A549 (cell line): Measurements from ENCODE around the gene SBF1. TPM values are rescaled to one million over a fixed set of nuclear protein-coding genes. Genes with fewer than 3 reads are reported as not detected.

Experiments
- ATAC-seq, 2 experiments: fragments of 200-7000 bp in 1 of 2; fragments of >200 bp in 1 of 2; cut with Nextera tagmentation in 1 of 2; cut with Tn5 transposase in 1 of 2; 3 replicates each; pipeline versions ENCODE4 v1.8.0 to v1.9.1; 2018 to 2020; ENCODE audit warnings: mild to moderate bottlenecking in 1 of 2, moderate library complexity in 1 of 2
- CTCF ChIA-PET: fragments of 300-600 bp; sonication (Branson Sonifier 250); formaldehyde crosslinking; extraction: SDS; loops from one replicate; lab custom pipeline; 2021; ENCODE audit warnings: antibody characterized with exemption, inconsistent platforms; lab: Yijun Ruan, JAX
- POLR2A ChIA-PET: fragments of 350-600 bp; formaldehyde crosslinking; extraction: SDS; loops from one replicate; lab custom pipeline; 2021; ENCODE audit warnings: antibody characterized with exemption, inconsistent platforms; lab: Yijun Ruan, JAX
- DNase-seq, 2 experiments: peaks; one replicate each; pipeline versions ENCODE4 v3.0.0 to v3.0.0-alpha.2; 2011 to 2016; ENCODE audit warnings: low read depth in 1 of 2, low spot score in 1 of 2
- FAIRE-seq: peaks from 2 replicates; lab custom pipeline; 2011; peaks lifted over from hg19 to GRCh38; lab: Jason Lieb, UNC
- H3K27ac ChIP-seq, 2 experiments: fragments of >200 bp; sonication (Bioruptor Twin); formaldehyde crosslinking; 3 replicates each; pipeline ENCODE4 v1.5.1; 2016 to 2017
- H3K4me1 ChIP-seq: fragments of >200 bp; sonication (Bioruptor Twin); formaldehyde crosslinking; 3 replicates; pipeline ENCODE4 v1.6.1; 2016
- H3K4me2 ChIP-seq: fragments of >200 bp; sonication (Bioruptor Twin); formaldehyde crosslinking; 3 replicates; pipeline ENCODE4 v1.6.1; 2016
- H3K4me3 ChIP-seq: fragments of >200 bp; sonication (Bioruptor Twin); formaldehyde crosslinking; 3 replicates; pipeline ENCODE4 v1.5.1; 2016
- H3K9me3 ChIP-seq: fragments of >200 bp; sonication (Bioruptor Twin); formaldehyde crosslinking; 3 replicates; pipeline ENCODE4 v1.6.1; 2016
- CBX8 ChIP-seq: fragments of 200-600 bp; sonication (generic); IDR thresholded peaks from 2 replicates; pipeline ENCODE4 v1.6.1; 2016
- CHD4 ChIP-seq: fragments of 200-600 bp; sonication (generic); IDR thresholded peaks from 2 replicates; pipeline ENCODE4 v1.6.1; 2016; ENCODE audit warnings: antibody characterized with exemption, mild to moderate bottlenecking, borderline replicate concordance
- E2F6 ChIP-seq: IDR thresholded peaks from 2 replicates; pipeline ENCODE4 v1.6.1; 2012; ENCODE audit warnings: low read depth, borderline replicate concordance
- EP300 ChIP-seq, 2 experiments: fragments of >200 bp; sonication (Bioruptor Twin); formaldehyde crosslinking; IDR thresholded peaks; 2 replicates in 1 of 2; 3 replicates in 1 of 2; pipeline ENCODE4 v1.6.1; 2016 to 2017
- FOSB ChIP-seq: fragments of 250-450 bp; sonication (Bioruptor Pico); IDR thresholded peaks from 2 replicates; pipeline ENCODE4 v1.5.0; 2020; ENCODE audit warnings: mild to moderate bottlenecking, moderate library complexity
- KDM1A ChIP-seq: fragments of 200-600 bp; sonication (generic); IDR thresholded peaks from 2 replicates; pipeline ENCODE4 v1.6.1; 2016; ENCODE audit warnings: low read depth, mild to moderate bottlenecking
- KDM5A ChIP-seq: fragments of 200-600 bp; sonication (generic); IDR thresholded peaks from 2 replicates; pipeline ENCODE4 v1.6.1; 2016; ENCODE audit warnings: antibody characterized with exemption, mild to moderate bottlenecking
- MYC ChIP-seq: IDR thresholded peaks from 2 replicates; pipeline ENCODE4 v1.6.1; 2012; ENCODE audit warnings: mild to moderate bottlenecking, inconsistent platforms, low read length, improper control_type of control experiment, borderline replicate concordance
- NFE2L2 ChIP-seq: fragments of 150-350 bp; conservative IDR thresholded peaks from 2 replicates; pipeline ENCODE4 v1.6.1; 2014; ENCODE audit warnings: low read length
- NPAS2 ChIP-seq: fragments of 250-450 bp; sonication (Bioruptor Pico); IDR thresholded peaks from 2 replicates; pipeline ENCODE4 v1.8.0; 2022; ENCODE audit warnings: mild to moderate bottlenecking, moderate library complexity, borderline replicate concordance
- NR3C1 ChIP-seq: fragments of >200 bp; sonication (Bioruptor Twin); formaldehyde crosslinking; IDR thresholded peaks from 3 replicates; pipeline ENCODE4 v1.6.1; 2017
- PBX3 ChIP-seq: IDR thresholded peaks from 2 replicates; pipeline ENCODE4 v1.6.1; 2012
- POLR2A ChIP-seq: IDR thresholded peaks from 2 replicates; pipeline ENCODE4 v1.6.1; 2012; ENCODE audit warnings: mild to moderate bottlenecking, low read length
- RARB ChIP-seq: fragments of 250-450 bp; sonication (Bioruptor Pico); IDR thresholded peaks from 2 replicates; pipeline ENCODE4 v1.8.0; 2021; ENCODE audit warnings: mild to moderate bottlenecking, moderate library complexity
- RCOR1 ChIP-seq: fragments of 150-350 bp; IDR thresholded peaks from 2 replicates; pipeline ENCODE4 v1.6.1; 2014; ENCODE audit warnings: antibody characterized with exemption, low read length, low read depth
- REST ChIP-seq: fragments of 200-600 bp; sonication (generic); IDR thresholded peaks from 2 replicates; pipeline ENCODE4 v1.6.1; 2016; ENCODE audit warnings: antibody characterized with exemption, mild to moderate bottlenecking, moderate library complexity
- USF2 ChIP-seq: fragments of 450-650 bp; IDR thresholded peaks from 2 replicates; pipeline ENCODE4 v1.6.1; 2014; ENCODE audit warnings: antibody characterized with exemption
- ZC3H11A ChIP-seq: fragments of 450-650 bp; IDR thresholded peaks from 2 replicates; pipeline ENCODE4 v1.6.1; 2014; ENCODE audit warnings: antibody characterized with exemption, mild to moderate bottlenecking
- WGBS: methylation state at CpG from one replicate; pipeline ENCODE4 v1.1.6; 2017; ENCODE audit errors: missing lambda C conversion rate; 5-methylcytosine and 5-hydroxymethylcytosine counted together
- polyA plus RNA-seq, 4 experiments: library from polyadenylated mRNA; depleted of rRNA in 3 of 4; stranded (reverse); fragments of >200 nt; fragmentation: RNase III in 1 of 4; extraction: RNeasy Plus Mini Kit Qiagen cat#74134 plus additional on column Dnase treatment in 1 of 4; gene quantifications; 2 replicates in 3 of 4; 3 replicates in 1 of 4; pipeline ENCODE4 v1.2.3, GENCODE V29; 2011 to 2017
- TF ChIP-seq, protein P1 (sequence below): fragments of >200 bp; sonication (Bioruptor Twin); formaldehyde crosslinking; IDR thresholded peaks from 3 replicates; pipeline ENCODE4 v1.6.1; 2016
- TF ChIP-seq, protein P2 (sequence below): fragments of 250-450 bp; sonication (Bioruptor Pico); IDR thresholded peaks from 2 replicates; pipeline ENCODE4 v1.5.0; 2020; ENCODE audit warnings: low read depth, mild to moderate bottlenecking, moderate library complexity
- TF ChIP-seq, protein P3 (sequence below): fragments of 150-350 bp; IDR thresholded peaks from 2 replicates; pipeline ENCODE4 v1.6.1; 2014; ENCODE audit warnings: low read depth, mild to moderate bottlenecking, low read length

SBF1 gene
- polyA plus RNA-seq, 2 of the 4 experiments (the other 2 are of a cell fraction): 9.6 to 23.0 TPM

DNA sequence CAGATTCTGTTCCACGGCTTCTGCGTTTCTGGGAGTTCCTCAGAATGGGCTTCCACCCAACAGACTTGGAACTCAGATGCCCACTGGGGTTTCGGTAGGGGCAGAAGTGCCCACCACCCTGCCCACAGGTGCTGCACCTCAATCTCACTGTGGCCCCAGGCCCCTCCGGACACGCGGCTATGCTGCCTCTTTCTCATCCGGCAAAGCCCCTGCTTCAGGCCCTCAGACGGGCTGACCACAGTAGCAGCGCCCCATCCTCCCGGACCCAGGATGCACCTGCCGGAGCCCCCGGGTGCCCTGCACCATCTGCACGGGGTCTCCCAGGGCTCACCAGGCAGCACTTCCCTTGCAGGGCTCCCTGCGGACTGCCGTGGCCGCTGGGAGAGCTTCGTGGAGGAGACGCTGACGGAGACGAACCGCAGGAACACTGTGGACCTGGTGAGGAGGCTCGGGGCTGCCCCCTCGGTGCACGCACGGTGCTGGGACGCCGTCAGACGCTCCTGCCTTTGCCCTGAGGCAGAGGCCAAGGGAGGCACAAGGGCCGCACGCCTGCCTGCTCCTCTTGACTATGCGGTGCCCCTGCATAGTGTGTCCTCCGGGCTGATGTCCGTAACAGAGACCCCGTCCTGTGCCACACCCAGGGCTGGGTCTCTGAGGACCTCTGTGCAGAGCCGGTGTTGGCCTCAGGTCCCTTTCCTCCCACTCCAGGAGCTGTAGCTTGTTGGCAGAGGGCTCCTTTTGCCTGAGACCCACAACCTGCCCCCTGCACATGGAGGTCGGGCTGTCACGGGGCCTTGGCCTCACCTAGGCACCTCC, 38.6 kb downstream of the SBF1 start:
- no peak overlapping the region for H3K27ac ChIP-seq
- ChIA-PET POLR2A (no interaction called here), CTCF (interaction anchor here (1.4 kb wide), 1 partner anchor 14 kb away, joined by 3 read pairs; no protein-coding TSS in a partner anchor)
- no peaks in the 10 kb centered on the region for H3K9me3 ChIP-seq
- no peak overlapping the region for H3K4me3 ChIP-seq
- H3K4me2 ChIP-seq: no peak overlapping the region
- DNase-seq (no peak), FAIRE-seq (no peak), ATAC-seq (no peak; a peak in 1 of 6 replicates)
- H3K4me1 ChIP-seq: no peaks in the 10 kb centered on the region
- WGBS: 95% methylated on average over 11 of the region's 37 CpGs
- no peak for TF ChIP-seq KDM5A
- TF ChIP-seq USF2: no peak
- no peak for TF ChIP-seq REST
- no peak for TF ChIP-seq RCOR1
- TF ChIP-seq NR3C1: no peak
- TF ChIP-seq CHD4: no peak
- no peak for TF ChIP-seq RARB (CRISPR knock-in tag)

DNA sequence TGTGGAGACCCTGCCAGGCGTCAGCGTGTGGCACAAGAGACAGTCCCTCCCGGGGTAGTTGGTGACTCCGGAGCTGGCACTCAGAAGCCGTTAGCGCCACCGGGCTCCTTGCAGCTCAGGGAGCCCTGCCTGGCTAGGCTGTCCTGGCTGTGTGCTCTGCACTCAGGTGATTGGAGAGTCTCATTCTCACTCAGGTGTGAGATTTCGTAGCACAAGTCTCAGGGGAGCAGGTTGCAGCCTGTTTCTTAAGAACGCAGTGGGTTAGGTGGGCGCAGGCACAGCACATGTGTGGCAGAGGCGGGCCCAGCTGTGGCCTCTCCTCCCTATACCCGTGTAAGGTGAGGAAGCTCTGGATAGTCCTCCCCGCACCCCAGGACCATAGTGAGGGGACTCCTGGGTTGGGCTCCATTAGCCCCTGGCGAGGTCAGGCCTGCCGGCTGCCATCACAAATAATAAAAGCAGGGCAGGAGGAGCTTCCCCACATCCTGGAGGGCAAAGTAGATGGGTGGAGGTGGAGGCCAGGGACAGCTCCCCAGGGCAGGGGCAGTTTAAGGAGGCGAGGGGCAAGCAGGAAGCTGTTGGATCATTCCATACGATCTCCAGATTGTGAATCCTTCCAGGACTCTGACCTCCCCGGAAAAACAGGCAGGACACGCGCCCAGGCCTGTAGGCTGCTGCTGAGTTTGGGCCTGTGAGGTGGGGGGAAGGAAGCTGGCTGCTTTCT, 39.4 kb downstream of the SBF1 start:
- Histone ChIP-seq H3K27ac (no peak overlapping the region), H3K9me3 (no peaks in the 10 kb centered on the region), H3K4me2 (no peak overlapping the region), H3K4me1 (no peaks in the 10 kb centered on the region), H3K4me3 (no peak overlapping the region)
- no peak for DNase-seq
- WGBS: 85% methylated on average over 14 of the region's 20 CpGs
- POLR2A ChIA-PET: no interaction called here
- no peak for ATAC-seq
- FAIRE-seq: no peak
- CTCF ChIA-PET: no interaction called here
- no peak for TF ChIP-seq ZC3H11A
- TF ChIP-seq KDM1A: no peak
- no peak for TF ChIP-seq FOSB (CRISPR knock-in tag)
- no peak for TF ChIP-seq CBX8
- TF ChIP-seq, protein P1, sequence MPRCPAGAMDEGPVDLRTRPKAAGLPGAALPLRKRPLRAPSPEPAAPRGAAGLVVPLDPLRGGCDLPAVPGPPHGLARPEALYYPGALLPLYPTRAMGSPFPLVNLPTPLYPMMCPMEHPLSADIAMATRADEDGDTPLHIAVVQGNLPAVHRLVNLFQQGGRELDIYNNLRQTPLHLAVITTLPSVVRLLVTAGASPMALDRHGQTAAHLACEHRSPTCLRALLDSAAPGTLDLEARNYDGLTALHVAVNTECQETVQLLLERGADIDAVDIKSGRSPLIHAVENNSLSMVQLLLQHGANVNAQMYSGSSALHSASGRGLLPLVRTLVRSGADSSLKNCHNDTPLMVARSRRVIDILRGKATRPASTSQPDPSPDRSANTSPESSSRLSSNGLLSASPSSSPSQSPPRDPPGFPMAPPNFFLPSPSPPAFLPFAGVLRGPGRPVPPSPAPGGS: no peak
- no peak for TF ChIP-seq POLR2A
- no peak for TF ChIP-seq PBX3
- TF ChIP-seq NPAS2: no peak
- no peak for TF ChIP-seq MYC
- no peak for TF ChIP-seq E2F6
- no peak for TF ChIP-seq EP300 (IDR thresholded peaks at IDR 0.05)
- TF ChIP-seq, protein P2, sequence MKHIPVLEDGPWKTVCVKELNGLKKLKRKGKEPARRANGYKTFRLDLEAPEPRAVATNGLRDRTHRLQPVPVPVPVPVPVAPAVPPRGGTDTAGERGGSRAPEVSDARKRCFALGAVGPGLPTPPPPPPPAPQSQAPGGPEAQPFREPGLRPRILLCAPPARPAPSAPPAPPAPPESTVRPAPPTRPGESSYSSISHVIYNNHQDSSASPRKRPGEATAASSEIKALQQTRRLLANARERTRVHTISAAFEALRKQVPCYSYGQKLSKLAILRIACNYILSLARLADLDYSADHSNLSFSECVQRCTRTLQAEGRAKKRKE (CRISPR knock-in tag): no peak
- TF ChIP-seq, protein P3, sequence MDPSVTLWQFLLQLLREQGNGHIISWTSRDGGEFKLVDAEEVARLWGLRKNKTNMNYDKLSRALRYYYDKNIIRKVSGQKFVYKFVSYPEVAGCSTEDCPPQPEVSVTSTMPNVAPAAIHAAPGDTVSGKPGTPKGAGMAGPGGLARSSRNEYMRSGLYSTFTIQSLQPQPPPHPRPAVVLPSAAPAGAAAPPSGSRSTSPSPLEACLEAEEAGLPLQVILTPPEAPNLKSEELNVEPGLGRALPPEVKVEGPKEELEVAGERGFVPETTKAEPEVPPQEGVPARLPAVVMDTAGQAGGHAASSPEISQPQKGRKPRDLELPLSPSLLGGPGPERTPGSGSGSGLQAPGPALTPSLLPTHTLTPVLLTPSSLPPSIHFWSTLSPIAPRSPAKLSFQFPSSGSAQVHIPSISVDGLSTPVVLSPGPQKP: no peak
- no peak for TF ChIP-seq NFE2L2
